Stimulated activated naive B cell treated with anti-CD40 and anti-IgM and Interleukin-4, amounts not matched to agents 10 μg/mL and 1 μg/mL and 100 μg/mL, for 72 hours (primary cell): ENCODE results near the gene MFSD2A.
A peak's percentile ranks its signal among the peaks of the same experiment; 100 is the strongest.

Experiments used
- ATAC-seq, 2 donors: fragments of 150-1000 bp; cut with Tn5 transposase; replicated peaks; 2 replicates each; pipeline ENCODE4 v1.10.0; 2021; ENCODE audit warnings: moderate library complexity in 1 of 2
- DNase-seq: peaks from one replicate; pipeline ENCODE4 v3.0.0; 2021
- H3K27ac Mint-ChIP-seq: one replicate; pipeline ENCODE4 v1.8.0; 2022; ENCODE audit warnings: mild to moderate bottlenecking, mixed read lengths
- H3K27me3 Mint-ChIP-seq, 2 donors: one replicate each; pipeline ENCODE4 v1.8.0; 2022; ENCODE audit warnings: mixed read lengths in 2 of 2
- H3K36me3 Mint-ChIP-seq, 2 donors: one replicate each; pipeline ENCODE4 v1.8.0; 2022; ENCODE audit warnings: mixed read lengths in 2 of 2, mild to moderate bottlenecking in 1 of 2
- H3K4me1 Mint-ChIP-seq, 2 donors: one replicate each; pipeline ENCODE4 v1.8.0; 2022; ENCODE audit warnings: mixed read lengths in 2 of 2, mild to moderate bottlenecking in 1 of 2
- H3K4me3 Mint-ChIP-seq, 2 donors: one replicate each; pipeline ENCODE4 v1.8.0; 2022; ENCODE audit warnings: mild to moderate bottlenecking in 2 of 2, mixed read lengths in 2 of 2, moderate library complexity in 1 of 2
- H3K9me3 Mint-ChIP-seq, 2 donors: one replicate each; pipeline ENCODE4 v1.8.0; 2022; ENCODE audit warnings: mixed read lengths in 2 of 2, mild to moderate bottlenecking in 1 of 2

Gene MFSD2A

DNA sequence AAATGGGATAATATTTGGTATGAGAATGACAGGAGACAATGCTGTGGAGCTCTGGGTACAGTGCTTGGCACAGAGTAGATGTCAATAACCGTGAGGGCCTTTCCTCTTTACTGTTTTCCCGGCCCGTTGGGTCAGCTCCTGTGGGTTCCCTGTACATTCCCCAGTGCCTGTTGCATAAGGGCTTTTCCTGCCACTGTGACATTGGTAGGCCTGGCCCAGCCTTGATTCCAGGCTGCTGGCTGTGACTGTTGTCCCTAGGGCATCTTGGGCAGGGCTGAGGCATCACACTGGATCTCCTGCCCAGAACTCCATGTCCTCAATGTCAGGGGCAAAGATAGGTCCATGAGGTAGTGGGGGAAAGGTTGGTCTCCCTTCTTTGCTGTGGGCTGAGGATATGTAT is 27.4 kb upstream of the MFSD2A start:
- ATAC-seq, result no peak
- Mint-ChIP-seq H3K9me3 (no peaks in the 10 kb centered on the region), H3K4me1 (peaks cover 19 to 30% of the 10 kb centered on the region in 2 donors), H3K36me3 (no peaks in the 10 kb centered on the region), H3K4me3 (no peak overlapping the region), H3K27me3 (peaks cover 5% of the 10 kb centered on the region in 2 donors), H3K27ac (no peak overlapping the region)
- no peak for DNase-seq

DNA sequence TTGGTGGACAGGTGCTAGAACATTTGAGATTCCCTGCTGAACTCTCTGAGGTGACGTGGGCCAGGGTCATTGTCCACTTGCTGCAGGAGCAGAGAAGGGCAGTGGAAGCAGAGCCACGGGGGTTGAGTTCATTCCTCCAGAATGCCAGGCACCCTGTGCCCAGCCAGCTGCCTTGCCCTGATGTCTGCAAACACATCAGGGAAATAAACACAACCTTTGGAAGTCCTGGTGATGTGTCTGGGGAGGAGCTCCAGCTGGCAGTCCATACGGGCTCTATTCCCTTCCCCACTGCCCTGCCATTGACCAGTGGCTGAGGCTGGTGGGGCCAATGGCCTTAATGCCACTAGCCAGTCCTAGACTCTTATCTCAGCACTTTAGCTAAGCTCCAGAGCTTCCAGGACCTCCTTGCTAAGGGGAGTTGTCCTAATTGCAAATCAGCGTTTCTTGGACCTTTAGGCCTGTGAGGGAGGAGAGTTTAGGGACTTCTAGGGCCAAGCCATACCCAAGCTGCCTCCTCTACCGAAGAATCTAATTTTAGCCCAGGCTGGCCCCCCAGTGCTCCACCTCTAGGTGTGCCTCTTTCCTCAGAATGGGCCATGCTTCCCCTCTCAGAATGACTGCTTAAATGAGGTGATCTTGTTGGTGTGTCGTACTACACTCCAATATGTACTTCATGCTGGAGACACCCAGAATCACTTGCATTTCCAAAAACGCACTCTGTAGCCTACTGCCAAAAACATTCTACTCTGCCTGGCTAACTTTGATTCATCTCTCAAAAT is 25.9 kb upstream of the MFSD2A start:
- no peaks in the 10 kb centered on the region for H3K36me3 Mint-ChIP-seq
- no peaks in the 10 kb centered on the region for H3K9me3 Mint-ChIP-seq
- peaks cover 19 to 30% of the 10 kb centered on the region in 2 donors for H3K4me1 Mint-ChIP-seq
- H3K27ac Mint-ChIP-seq, result no peak overlapping the region
- no peak overlapping the region for H3K4me3 Mint-ChIP-seq
- no peak for DNase-seq
- H3K27me3 Mint-ChIP-seq, result peaks cover 5% of the 10 kb centered on the region in 2 donors
- peak; percentile 54 to 66 for ATAC-seq

DNA sequence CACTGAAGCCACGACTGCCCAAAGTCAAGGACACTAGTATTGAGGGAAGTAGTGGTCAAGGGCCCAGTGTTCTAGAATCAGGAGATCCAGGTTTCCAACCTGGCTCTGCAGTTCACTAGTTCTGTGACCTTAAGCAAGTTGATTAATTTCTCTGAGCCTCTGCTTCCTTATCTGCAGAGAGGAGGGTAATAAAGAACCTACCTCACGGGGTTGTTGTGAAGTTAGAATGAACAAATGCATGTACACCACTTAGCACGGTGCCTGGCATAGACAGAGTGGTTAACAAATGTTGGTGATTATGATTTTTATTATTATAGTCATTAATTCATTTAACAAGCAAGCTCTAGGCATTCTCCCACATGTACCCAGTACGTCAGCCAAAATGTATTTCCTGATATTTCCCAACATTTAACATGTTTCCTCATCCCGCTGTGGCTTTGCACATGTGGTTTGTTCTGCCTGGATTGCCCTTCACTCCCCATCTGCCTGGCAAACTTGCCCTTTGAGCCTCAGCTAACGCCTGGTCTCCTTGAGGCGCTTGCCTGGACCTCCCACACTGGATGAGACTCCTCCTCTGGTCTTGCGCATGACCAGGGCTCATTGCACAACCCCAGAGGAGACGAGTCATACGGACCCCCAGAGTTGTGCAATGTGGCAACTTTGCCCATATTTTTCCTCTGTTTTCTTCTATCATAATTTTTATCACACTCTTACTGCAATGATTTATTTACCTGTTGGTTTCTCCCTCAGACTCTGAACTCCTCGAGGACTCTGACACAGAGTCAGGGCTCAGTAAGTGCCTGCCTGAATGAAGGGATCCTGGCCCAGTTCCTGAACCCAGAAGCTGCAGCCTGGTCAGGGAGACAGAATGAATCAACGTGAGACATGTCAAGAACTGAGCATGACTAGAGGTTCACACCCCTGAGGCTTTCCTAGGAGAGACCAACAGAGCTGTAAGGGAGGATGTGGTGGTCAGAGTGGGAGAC is 20.7 kb upstream of the MFSD2A start:
- no peak overlapping the region for H3K4me3 Mint-ChIP-seq
- no peak overlapping the region for H3K27ac Mint-ChIP-seq
- H3K4me1 Mint-ChIP-seq, result peaks cover 10 to 17% of the 10 kb centered on the region in 2 donors
- H3K9me3 Mint-ChIP-seq, result no peaks in the 10 kb centered on the region
- ATAC-seq (no peak), DNase-seq (no peak)
- no peaks in the 10 kb centered on the region for H3K36me3 Mint-ChIP-seq
- H3K27me3 Mint-ChIP-seq, result peaks cover 5 to 11% of the 10 kb centered on the region in 2 donors

DNA sequence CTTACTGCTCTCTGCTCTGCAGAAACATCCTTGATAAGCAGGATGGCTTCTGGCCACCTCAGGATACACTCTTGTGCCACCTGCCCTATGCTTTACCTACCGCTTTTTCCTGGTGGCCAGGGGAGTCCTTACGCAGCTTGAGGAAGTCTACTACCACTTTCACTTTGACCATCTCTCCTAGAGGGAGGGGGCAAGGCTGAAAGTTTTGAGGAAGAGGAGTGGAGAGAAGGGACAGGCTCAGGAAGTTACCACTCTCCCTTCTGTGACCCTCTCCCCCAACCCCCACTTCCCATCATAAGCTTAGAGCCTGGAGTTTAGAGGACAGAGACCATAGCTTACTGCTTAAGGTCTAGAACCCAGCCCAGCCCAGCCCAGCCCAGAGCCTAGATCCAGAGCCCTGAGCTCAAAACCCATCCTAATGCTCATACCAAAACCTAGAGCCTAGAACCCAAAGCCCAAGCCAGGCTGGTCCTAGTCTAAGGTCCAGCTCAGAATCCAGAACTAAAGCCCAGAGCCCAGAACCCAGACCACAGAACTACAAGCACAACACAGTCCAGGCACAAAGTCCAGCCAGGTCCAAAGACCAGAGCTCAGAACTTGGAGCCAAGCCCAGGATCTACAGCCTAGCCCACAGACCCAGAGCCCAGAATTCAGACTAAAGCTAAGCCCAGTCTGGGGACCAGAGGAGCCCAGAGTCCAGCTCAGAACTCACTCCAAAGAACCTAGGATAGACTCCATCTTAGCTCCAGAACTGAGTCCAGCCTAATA is 18.0 kb upstream of the MFSD2A start:
- peak in 1 of 2 donors; percentile 46 for ATAC-seq
- Mint-ChIP-seq H3K36me3 (no peaks in the 10 kb centered on the region), H3K27ac (peak overlapping the region; percentile 25), H3K9me3 (no peaks in the 10 kb centered on the region), H3K4me3 (no peak overlapping the region), H3K4me1 (peaks cover 5 to 8% of the 10 kb centered on the region in 2 donors), H3K27me3 (peaks cover 3 to 6% of the 10 kb centered on the region in 2 donors)
- DNase-seq, result no peak

- H3K27me3 Mint-ChIP-seq, result peaks cover 6 to 7% of the 10 kb centered on the region in 2 donors
- ATAC-seq, result no peak
- no peak overlapping the region for H3K27ac Mint-ChIP-seq
- H3K9me3 Mint-ChIP-seq, result no peaks in the 10 kb centered on the region
- DNase-seq, result no peak
- H3K4me1 Mint-ChIP-seq, result peaks cover 5 to 8% of the 10 kb centered on the region in 2 donors
- no peak overlapping the region for H3K4me3 Mint-ChIP-seq
- no peaks in the 10 kb centered on the region for H3K36me3 Mint-ChIP-seq
Measured at GRCh38 chr1:39938856-39939255, 16.1 kb upstream of the MFSD2A start.

- Mint-ChIP-seq H3K4me3 (no peak overlapping the region), H3K27ac (no peak overlapping the region), H3K36me3 (no peaks in the 10 kb centered on the region), H3K4me1 (peaks cover 7 to 8% of the 10 kb centered on the region in 2 donors), H3K9me3 (no peaks in the 10 kb centered on the region), H3K27me3 (peaks cover 4 to 7% of the 10 kb centered on the region in 2 donors)
- ATAC-seq (no peak), DNase-seq (no peak)
Measured at GRCh38 chr1:39940253-39940652, 14.7 kb upstream of the MFSD2A start.

DNA sequence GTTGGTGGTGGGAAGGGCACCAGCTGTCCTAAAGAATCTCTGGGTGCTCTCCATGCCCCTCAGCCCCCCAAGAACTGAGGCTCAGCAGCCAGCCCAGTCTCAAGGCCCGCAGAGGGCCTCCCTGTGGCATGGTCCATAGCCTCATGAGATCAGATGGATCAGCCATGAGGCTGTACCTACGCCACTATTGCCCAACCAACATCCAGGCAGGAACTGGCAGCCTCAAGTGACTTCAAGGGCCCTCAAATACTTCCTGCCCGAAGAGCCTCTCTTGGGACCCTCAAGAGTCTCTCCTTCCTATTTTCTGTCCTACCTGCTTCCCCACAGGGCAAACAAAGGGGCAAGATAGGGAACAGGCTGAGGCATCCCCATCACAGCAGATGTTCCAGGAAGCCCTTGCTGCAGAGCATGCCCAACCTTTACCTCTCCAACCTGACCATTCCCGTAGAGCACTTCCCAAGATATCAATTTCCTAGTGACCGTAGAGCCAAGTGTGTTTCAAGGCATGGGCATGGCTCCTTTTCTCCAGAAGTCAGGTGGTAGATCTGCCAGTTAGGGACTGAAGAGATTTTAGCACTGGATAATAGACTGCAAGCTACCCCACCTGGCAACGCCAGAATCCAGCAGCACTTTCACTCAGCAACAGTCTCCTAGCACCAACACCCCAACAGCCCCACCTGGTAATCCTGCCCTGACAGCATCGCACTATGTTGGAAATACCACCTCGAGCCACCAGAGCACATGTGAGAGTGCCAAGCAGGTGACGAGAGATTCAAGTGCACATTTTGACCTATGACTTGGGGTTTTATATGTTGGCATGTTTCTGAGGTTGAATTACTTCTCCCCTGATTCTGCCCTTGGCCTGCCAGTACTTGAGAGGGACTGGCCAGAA is 13.7 kb upstream of the MFSD2A start:
- Mint-ChIP-seq H3K4me1 (peaks cover 8 to 10% of the 10 kb centered on the region in 2 donors), H3K9me3 (no peaks in the 10 kb centered on the region), H3K36me3 (no peaks in the 10 kb centered on the region), H3K4me3 (no peak overlapping the region), H3K27ac (peak overlapping the region; percentile 11), H3K27me3 (peaks cover 4 to 7% of the 10 kb centered on the region in 2 donors)
- DNase-seq, result no peak
- ATAC-seq, result no peak

DNA sequence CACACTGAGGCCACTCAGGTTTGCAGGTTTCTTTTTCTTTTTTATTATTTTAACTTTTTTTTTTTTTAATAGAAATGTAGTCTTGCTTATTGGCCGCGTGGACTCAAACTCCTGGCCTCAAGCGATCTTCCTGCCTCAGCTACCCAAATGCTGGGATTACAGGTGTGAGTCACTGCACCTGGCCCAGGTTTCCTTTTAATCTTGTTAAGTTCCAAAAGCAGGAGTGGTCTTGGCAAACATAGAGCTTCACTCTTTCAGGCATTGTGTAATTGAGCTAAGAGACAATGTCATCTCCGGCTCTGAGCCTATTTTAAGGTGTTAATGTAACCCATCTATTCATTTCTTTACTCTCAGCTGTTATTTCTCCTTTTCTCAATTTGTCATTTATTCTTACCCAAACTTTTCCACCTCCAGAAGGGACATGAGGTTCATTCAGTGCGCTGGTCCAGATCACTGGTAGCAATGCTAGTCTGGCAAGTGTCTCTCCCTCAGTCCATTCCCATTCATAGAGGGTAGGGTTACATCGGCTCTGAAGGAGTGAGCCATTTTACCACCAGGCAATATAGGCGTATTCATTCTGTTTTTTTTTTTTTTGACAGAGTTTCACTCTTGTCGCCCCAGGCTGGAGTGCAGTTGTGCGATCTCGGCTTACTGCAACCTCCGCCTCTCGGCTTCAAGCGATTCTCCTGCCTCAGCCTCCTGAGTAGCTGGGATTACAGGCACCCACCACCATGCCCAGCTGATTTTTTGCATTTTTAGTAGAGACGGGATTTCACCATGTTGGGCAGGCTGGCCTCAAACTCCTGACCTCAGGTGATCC is 11.3 kb upstream of the MFSD2A start:
- no peak overlapping the region for H3K27ac Mint-ChIP-seq
- H3K36me3 Mint-ChIP-seq, result no peaks in the 10 kb centered on the region
- H3K4me3 Mint-ChIP-seq, result no peak overlapping the region
- DNase-seq (no peak), ATAC-seq (no peak)
- peaks cover 4 to 7% of the 10 kb centered on the region in 2 donors for H3K27me3 Mint-ChIP-seq
- peaks cover 0 to 6% of the 10 kb centered on the region in 2 donors for H3K4me1 Mint-ChIP-seq
- no peaks in the 10 kb centered on the region for H3K9me3 Mint-ChIP-seq

DNA sequence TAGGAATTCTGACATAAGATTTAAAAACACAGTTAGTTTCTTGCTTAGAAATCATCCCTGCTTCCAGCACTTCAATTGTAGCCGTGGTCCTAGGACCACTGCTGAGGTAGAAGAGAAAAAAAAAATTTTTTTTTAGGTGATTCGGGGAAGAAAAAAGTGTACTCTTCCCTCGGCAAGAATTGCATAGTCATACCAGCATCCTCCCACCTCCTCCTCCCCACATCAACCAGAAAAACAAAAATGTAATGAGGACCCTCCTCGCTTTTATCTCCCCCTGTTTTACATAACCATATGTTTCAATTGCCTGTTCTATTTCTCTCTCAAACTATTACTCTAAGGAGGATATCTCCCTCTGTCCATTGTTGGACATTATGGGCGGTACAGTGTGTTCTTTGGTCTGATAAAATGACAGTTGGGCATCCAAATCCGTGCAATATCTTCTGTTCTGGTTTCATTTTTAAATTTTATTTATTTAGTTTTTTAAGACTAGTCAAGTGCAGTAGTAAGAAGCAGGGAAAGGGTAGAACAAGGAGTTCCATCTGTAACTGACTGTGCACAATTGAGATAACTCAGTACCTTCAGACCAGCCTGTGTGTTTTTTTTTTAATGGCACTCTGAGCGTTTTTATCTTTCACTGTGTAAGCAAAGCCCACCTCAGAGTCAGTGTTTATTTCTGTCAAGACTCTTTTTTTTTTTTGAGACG is 10.4 kb upstream of the MFSD2A start:
- ATAC-seq (no peak), DNase-seq (no peak)
- H3K27ac Mint-ChIP-seq, result no peak overlapping the region
- H3K36me3 Mint-ChIP-seq, result no peaks in the 10 kb centered on the region
- H3K4me3 Mint-ChIP-seq, result no peak overlapping the region
- no peaks in the 10 kb centered on the region for H3K9me3 Mint-ChIP-seq
- peaks cover 4 to 7% of the 10 kb centered on the region in 2 donors for H3K27me3 Mint-ChIP-seq
- peaks cover 0 to 6% of the 10 kb centered on the region in 2 donors for H3K4me1 Mint-ChIP-seq

DNA sequence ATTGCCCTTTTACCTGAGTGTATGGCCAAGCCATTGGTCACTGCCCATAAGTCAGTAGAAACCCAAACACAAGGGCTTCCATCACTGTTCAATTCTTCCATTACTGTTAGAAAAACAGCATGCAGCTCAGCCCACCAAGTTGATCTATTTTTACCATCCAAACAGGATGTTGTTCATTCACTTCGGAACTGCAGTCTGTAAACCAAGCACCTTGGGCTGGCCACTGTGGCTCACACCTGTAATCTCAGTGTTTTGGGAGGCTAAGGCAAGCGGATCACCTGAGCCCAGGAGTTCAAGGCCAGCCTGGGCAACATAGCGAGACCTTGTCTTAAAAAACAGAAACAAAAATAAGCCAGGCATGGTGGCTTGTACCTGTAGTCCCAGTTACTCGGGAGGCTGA is 8.7 kb upstream of the MFSD2A start:
- H3K4me1 Mint-ChIP-seq, result peaks cover 0 to 6% of the 10 kb centered on the region in 2 donors
- H3K27ac Mint-ChIP-seq, result no peak overlapping the region
- DNase-seq, result no peak
- no peaks in the 10 kb centered on the region for H3K36me3 Mint-ChIP-seq
- ATAC-seq, result no peak
- no peak overlapping the region for H3K4me3 Mint-ChIP-seq
- peaks cover 4 to 7% of the 10 kb centered on the region in 2 donors for H3K27me3 Mint-ChIP-seq
- H3K9me3 Mint-ChIP-seq, result no peaks in the 10 kb centered on the region

DNA sequence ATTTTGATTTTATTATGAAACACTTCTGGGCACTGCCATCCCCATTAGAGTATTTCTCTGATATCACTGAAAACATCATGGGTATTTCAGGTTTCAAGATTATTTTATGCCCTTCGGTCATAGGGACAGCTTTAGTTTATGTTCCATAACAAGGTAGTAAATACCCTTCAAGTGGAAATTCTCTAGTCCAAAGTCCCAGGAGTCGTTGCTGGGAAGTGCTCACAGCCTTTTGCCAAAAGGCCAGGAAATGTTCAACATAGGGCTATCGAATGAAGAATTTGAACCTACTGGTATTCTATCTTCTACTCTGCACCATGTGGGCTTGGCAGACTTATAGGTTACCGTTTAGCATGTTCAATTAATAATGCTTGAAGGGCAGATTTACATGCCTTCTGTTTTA is 7.7 kb upstream of the MFSD2A start:
- H3K27ac Mint-ChIP-seq, result no peak overlapping the region
- H3K9me3 Mint-ChIP-seq, result no peaks in the 10 kb centered on the region
- H3K36me3 Mint-ChIP-seq, result no peaks in the 10 kb centered on the region
- no peak for ATAC-seq
- H3K4me3 Mint-ChIP-seq, result no peak overlapping the region
- no peak for DNase-seq
- H3K27me3 Mint-ChIP-seq, result peaks cover 1 to 4% of the 10 kb centered on the region in 2 donors
- H3K4me1 Mint-ChIP-seq, result peaks cover 0 to 7% of the 10 kb centered on the region in 2 donors

- Mint-ChIP-seq H3K27me3 (no peaks in the 10 kb centered on the region), H3K4me3 (no peak overlapping the region), H3K4me1 (peaks cover 9 to 18% of the 10 kb centered on the region in 2 donors), H3K27ac (no peak overlapping the region), H3K9me3 (no peaks in the 10 kb centered on the region), H3K36me3 (no peaks in the 10 kb centered on the region)
- no peak for ATAC-seq
- DNase-seq, result no peak
Measured at GRCh38 chr1:39949891-39950290, 5.1 kb upstream of the MFSD2A start.
